Spleen (tissue), 7 donors: ENCODE data around the gene PIGQ.

Source experiments
- POLR2A ChIP-seq, 3 donors: fragments of 450-650 bp; IDR thresholded peaks; one replicate each; pipeline ENCODE4 v1.5.1; 2017; ENCODE audit warnings: antibody characterized with exemption in 3 of 3, mild to moderate bottlenecking in 1 of 3
- TF ChIP-seq, protein P1 (sequence below), 11 experiments: fragments of 200-600 bp in 7 of 11; fragments of 450-650 bp in 4 of 11; sonication (generic) in 4 of 11; IDR thresholded peaks in 8 of 11; conservative IDR thresholded peaks in 3 of 11; 1 replicate in 7 of 11; 2 replicates in 4 of 11; pipeline versions ENCODE4 v1.4.0 to v1.8.0; 2016 to 2021; ENCODE audit warnings: antibody characterized with exemption in 11 of 11, inconsistent platforms in 4 of 11, mild to moderate bottlenecking in 1 of 11
- donor health status: DM: no; HTN: no; CAD: no; lungs with moderate emphysema.
- donor health status: DM: no; HTN: no; CAD: no.
- donor health status: DM: no; HTN: no; CAD: no.

- TF ChIP-seq, protein P1, sequence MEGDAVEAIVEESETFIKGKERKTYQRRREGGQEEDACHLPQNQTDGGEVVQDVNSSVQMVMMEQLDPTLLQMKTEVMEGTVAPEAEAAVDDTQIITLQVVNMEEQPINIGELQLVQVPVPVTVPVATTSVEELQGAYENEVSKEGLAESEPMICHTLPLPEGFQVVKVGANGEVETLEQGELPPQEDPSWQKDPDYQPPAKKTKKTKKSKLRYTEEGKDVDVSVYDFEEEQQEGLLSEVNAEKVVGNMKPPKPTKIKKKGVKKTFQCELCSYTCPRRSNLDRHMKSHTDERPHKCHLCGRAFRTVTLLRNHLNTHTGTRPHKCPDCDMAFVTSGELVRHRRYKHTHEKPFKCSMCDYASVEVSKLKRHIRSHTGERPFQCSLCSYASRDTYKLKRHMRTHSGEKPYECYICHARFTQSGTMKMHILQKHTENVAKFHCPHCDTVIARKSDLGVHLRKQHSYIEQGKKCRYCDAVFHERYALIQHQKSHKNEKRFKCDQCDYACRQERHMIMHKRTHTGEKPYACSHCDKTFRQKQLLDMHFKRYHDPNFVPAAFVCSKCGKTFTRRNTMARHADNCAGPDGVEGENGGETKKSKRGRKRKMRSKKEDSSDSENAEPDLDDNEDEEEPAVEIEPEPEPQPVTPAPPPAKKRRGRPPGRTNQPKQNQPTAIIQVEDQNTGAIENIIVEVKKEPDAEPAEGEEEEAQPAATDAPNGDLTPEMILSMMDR (IDR thresholded peaks at IDR 0.05 in 8 of 11, conservative IDR thresholded peaks at IDR 0.05 in 3 of 11): no peak
- TF ChIP-seq POLR2A (IDR thresholded peaks at IDR 0.05): no peak
Observed at GRCh38 chr16:559021-559380, 10.8 kb upstream of the PIGQ start.
